ENCODE measurements around the gene DHDH. TPM values are rescaled to one million over a fixed set of nuclear protein-coding genes. Genes with fewer than 3 reads are reported as not detected.

DHDH gene
- total and polyA plus RNA-seq, 2 of the 13 experiments (the other 11 are each of a cell fraction or from before 2014, with no cell fraction given) = 0.13 to 0.91 TPM

DNA sequence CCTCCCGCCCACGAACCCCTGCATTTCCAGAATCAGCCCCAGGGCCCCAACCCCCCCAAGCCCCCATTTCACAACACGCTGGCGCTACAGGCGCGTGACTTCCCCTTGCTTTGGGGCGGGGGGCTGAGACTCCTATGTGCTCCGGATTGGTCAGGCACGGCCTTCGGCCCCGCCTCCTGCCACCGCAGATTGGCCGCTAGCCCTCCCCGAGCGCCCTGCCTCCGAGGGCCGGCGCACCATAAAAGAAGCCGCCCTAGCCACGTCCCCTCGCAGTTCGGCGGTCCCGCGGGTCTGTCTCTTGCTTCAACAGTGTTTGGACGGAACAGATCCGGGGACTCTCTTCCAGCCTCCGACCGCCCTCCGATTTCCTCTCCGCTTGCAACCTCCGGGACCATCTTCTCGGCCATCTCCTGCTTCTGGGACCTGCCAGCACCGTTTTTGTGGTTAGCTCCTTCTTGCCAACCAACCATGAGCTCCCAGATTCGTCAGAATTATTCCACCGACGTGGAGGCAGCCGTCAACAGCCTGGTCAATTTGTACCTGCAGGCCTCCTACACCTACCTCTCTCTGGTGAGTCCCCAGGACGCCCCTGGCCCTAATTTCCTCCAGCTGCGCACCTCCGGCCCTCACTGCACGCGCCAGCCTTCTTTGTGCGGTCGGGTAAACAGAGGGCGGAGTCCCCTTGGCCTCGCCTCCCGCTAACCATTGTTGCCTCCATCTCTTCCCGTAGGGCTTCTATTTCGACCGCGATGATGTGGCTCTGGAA is 31.7 kb downstream of the DHDH start, which contains the start of gene FTL (continued):
- TF ChIP-seq, protein P1, sequence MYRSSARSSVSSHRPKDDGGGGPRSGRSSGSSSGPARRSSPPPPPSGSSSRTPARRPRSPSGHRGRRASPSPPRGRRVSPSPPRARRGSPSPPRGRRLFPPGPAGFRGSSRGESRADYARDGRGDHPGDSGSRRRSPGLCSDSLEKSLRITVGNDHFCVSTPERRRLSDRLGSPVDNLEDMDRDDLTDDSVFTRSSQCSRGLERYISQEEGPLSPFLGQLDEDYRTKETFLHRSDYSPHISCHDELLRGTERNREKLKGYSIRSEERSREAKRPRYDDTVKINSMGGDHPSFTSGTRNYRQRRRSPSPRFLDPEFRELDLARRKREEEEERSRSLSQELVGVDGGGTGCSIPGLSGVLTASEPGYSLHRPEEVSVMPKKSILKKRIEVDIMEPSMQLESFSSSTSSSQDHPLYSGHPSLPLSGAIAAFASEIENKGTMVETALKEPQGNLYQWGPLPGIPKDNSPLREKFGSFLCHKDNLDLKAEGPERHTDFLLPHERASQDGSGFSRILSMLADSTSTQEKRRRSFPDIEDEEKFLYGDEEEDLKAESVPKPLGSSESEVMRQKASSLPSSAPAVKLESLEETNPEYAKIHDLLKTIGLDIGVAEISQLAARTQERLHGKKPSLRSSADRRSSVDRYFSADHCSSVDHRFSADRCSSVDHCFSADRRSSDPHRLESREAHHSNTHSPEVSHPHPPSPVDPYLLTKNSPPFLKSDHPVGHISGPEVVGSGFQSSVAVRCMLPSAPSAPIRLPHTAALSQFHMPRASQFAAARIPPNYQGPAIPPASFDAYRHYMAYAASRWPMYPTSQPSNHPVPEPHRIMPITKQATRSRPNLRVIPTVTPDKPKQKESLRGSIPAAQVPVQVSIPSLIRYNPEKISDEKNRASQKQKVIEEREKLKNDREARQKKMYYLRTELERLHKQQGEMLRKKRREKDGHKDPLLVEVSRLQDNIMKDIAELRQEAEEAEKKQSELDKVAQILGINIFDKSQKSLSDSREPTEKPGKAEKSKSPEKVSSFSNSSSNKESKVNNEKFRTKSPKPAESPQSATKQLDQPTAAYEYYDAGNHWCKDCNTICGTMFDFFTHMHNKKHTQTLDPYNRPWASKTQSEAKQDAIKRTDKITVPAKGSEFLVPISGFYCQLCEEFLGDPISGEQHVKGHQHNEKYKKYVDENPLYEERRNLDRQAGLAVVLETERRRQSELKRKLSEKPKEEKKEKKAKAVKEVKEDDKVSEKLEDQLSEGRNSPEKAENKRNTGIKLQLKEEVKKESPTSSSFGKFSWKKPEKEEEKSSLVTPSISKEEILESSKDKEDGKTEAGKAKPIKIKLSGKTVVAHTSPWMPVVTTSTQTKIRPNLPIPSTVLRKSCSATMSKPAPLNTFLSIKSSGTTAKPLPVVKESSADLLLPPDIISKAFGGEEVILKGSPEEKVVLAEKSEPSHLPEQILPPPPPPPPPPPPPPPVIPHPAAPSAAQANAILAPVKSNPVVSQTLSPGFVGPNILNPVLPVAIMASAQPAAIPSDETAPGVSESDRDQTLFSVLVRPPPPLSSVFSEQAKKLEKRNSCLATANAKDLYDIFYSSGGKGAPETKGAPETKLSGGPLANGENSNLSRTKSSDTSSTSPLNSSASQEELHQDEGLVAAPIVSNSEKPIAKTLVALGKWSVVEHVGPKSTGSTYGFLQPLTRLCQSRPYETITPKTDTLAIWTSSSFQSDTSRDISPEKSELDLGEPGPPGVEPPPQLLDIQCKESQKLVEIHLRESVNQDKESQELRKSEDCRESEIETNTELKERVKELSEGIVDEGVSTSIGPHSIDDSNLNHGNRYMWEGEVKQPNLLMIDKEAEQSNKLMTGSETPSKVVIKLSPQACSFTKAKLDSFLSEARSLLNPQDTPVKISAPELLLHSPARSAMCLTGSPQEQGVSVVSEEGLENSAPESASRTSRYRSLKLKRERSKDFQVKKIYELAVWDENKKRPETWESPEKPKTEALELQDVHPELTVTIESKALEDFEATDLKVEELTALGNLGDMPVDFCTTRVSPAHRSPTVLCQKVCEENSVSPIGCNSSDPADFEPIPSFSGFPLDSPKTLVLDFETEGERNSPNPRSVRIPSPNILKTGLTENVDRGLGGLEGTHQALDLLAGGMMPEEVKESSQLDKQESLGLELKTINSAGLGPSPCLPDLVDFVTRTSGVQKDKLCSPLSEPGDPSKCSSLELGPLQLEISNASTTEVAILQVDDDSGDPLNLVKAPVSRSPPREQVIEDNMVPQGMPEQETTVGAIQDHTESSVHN (CRISPR knock-in tag; IDR thresholded peaks at IDR 0.05) = peak; percentile 84
- 0 out of 2 replicates have a peak, but pooled peaks have one; percentile 25 for TF ChIP-seq SOX5 (CRISPR knock-in tag; IDR thresholded peaks at IDR 0.05; ENCODE audit: borderline replicate concordance)
- no peak for TF ChIP-seq NFRKB (IDR thresholded peaks at IDR 0.05)
- TF ChIP-seq, protein P2, sequence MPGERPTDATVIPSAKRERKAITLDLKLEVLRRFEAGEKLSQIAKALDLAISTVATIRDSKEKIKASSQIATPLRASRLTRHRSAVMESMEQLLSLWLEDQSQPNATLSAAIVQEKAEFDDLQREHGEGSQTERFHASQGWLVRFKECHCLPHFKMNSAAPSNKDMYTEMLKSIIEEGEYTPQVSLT (CRISPR knock-in tag; IDR thresholded peaks at IDR 0.05; ENCODE audit: borderline replicate concordance, low read depth) = no peak
- peak; percentile 70 for TF ChIP-seq MAX (IDR thresholded peaks at IDR 0.05)
- TF ChIP-seq MBNL3 (CRISPR knock-in tag; conservative IDR thresholded peaks at IDR 0.05) = 0 out of 2 replicates have a peak, but pooled peaks have one; percentile 41
- no peak for TF ChIP-seq DNMT1 (CRISPR knock-in tag; IDR thresholded peaks at IDR 0.05)
- TF ChIP-seq GLI4 (CRISPR knock-in tag; IDR thresholded peaks at IDR 0.05; ENCODE audit: borderline replicate concordance) = peak; percentile 40; the same call in 1 of the 2 replicates
- peak; percentile 85 for TF ChIP-seq TP53 (CRISPR knock-in tag; conservative IDR thresholded peaks at IDR 0.05)
- peak; percentile 41; the same call in 1 of the 2 replicates for TF ChIP-seq HOXA3 (CRISPR knock-in tag; IDR thresholded peaks at IDR 0.05)
- TF ChIP-seq ZNF777 (CRISPR knock-in tag; IDR thresholded peaks at IDR 0.05) = peak; percentile 67; the same call in 1 of the 2 replicates
- no peak for TF ChIP-seq ZMYM3 (CRISPR knock-in tag; IDR thresholded peaks at IDR 0.05)
- no peak for TF ChIP-seq ZFP36 (IDR thresholded peaks at IDR 0.05; ENCODE audit: borderline replicate concordance, low read depth, low read length, partially characterized antibody)
- TF ChIP-seq RAD21 (CRISPR knock-in tag; IDR thresholded peaks at IDR 0.05) = peak; percentile 69
- peak; percentile 75 for TF ChIP-seq ZNF761 (CRISPR knock-in tag; conservative IDR thresholded peaks at IDR 0.05)
- 0 out of 2 replicates have a peak, but pooled peaks have one; percentile 48 for TF ChIP-seq ZNF7 (CRISPR knock-in tag; IDR thresholded peaks at IDR 0.05)
- TF ChIP-seq ZNF160 (CRISPR knock-in tag; IDR thresholded peaks at IDR 0.05) = peak; percentile 78; the same call in 1 of the 2 replicates
- peak; percentile 86 for TF ChIP-seq ARNT2 (CRISPR knock-in tag; IDR thresholded peaks at IDR 0.05; ENCODE audit: low read depth)
- TF ChIP-seq ASH2L (IDR thresholded peaks at IDR 0.05; ENCODE audit: insufficient read length, low read depth, low read length) = peak; percentile 40
- TF ChIP-seq ZNF33B (CRISPR knock-in tag; IDR thresholded peaks at IDR 0.05) = peak; percentile 78; the same call in 1 of the 2 replicates
- TF ChIP-seq ZIK1 (CRISPR knock-in tag; IDR thresholded peaks at IDR 0.05; ENCODE audit: borderline replicate concordance, low read depth) = peak; percentile 87
- peak; percentile 74; the same call in 1 of the 2 replicates for TF ChIP-seq ZNF572 (CRISPR knock-in tag; IDR thresholded peaks at IDR 0.05)
